ENCODE data around the gene GNG12.

GNG12 gene

DNA sequence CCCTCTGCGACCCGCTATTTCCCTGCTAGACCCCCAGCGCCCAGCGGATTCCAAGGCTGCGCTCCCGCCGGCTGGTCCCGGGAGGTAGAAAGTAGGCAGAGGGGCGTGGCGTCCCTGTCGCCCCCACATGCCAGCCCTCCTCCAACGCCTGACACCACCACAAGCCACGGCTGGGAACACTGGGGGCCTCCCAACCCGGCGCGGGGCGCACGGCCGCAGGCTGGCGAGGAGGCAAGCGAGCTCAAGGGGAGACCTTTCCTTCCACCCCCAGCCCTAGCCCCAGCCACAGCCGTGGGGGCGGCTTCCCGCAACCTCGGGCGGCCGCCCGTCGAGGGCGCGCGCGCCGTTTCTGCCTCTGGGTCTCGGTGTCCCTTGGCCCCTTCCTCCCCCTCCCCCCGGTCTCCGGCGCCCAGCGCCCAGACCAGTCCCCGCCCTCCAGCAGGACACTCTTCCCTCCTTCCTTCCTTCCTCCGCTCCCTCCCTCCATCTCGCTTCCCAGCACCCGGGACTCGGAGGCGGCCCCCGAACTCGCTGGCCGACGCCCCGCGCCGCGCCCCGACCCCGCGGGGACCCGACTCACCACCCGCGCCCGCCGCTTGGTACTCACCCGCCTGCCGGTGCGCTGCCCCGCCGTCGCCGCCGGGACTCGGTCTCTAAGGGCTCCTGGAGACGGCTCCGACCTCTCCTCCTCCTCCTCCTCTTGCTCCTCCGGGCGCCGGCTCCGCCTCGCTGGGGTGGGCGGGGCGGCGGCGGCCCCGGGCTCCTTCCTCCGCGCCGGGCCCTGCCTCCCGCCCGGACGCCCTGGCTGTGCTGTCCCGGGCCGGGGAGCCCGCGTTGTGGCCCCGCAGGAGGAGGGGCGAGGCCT is at the start of gene GNG12:
Gene GNG12 (minus strand): TSS at position 731 of the 865 bp plus-strand sequence. CDS start 125,781 bp downstream, outside the sequence.
- DNase-seq: peak; percentile 72

DNA sequence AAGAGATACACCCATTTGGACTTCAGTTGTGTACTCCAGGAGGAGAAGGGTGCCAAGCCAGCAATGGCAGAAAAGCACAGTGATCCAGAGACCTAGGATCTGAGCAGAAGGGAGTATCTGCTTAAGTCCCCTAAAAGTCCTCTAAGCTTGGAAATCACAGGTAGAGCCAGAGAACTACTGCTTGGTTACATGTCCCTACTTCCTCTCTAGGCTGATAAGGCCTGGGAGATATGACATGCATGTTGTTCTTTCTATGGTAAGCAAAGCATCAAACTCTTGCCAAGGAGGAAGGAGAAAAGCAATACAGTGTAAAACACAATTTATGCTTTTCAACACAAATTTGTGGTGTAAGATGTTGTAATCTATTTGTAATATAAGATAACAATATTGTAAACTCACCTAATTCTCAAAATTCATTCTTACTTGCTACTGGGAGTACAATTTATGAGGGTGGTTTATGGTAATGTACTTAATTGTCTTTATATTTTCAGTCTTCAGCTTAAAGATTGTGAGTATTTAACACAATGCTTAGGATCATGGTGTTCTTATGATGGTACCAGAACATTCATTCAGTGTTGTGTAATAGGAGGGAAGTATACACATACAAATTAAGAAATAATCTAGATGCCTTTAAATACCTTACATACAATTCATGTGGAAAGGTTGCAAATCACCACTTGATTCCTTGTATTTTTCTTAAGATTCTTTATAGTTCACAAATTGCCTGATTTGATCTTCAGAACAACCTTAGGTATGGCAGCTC is 49.1 kb upstream of the GNG12 start:
- DNase-seq: no peak

DNA sequence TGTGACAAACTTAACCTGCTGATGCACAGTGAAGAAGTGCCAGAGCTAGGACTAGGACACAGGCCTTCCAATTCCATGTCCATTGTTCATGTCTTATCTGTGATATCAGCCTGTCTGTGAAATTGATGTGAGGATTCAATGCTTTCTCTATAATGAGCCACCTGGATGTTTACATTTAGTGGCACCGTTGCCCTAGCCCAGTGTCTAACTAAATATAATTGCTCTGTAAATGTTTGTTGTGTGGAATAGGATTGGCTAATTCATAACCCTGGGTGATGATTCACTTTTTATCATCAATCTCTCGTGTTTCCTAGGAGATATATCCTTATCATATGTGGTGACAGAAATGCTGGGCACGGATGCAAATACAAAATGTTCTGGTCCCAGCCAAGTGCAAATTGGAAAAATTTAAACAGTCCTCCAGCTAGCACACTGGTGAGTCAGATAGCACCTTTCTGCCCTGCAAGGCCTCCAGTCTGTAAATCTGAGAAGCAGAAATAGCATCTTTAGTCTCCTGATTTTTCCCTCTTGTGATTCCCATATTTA is 46.9 kb upstream of the GNG12 start:
- peak; percentile 66 for DNase-seq

DNA sequence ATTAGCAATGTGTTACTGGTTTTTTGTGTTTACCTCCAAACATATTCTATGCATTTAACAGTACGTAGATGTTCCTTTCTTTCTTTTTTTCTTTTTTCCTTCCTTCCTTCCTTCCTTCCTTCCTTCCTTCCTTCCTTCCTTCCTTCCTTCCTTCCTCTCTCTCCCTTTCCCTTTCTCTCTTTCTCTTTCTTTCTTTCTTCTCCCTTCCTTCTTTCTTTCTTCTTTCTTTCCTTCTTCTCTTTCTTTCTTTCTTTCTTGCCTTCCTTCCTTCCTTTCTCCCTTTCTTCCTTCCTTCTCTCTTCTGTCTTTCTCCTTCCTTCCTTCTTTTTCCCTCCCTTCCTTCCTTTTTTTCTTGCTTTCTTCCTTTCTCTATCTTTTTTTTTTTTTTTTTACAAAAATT is 46.2 kb upstream of the GNG12 start:
- no peak for DNase-seq

DNA sequence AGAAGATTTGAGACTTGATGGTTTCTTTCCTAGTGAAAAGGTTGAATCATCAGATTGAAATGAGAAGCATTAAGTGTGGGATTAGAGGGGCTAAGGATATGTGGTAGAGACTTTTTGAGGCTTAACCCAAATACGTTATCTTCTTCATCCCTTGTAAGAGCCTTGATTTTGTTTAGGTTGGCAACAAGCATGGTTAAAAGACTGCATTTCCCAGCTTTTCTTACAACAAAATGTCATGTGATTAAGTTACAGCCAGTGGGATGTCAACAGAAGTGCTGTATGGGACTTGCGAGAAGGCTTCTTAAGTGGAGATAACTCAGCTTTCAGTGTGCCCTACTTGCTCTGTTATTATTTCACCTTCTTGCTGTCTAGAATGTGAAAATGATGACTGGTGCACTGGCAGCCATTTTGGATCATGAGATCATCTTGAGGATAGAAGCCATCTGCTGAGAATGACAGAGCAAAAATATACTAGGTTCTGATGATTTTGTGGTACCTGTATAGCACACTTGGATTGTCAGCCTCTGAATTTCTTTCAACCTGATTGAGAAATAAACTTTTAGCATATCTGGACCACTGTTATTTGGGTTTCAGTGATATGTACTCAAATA is 41.3 kb upstream of the GNG12 start:
- no peak for DNase-seq

DNA sequence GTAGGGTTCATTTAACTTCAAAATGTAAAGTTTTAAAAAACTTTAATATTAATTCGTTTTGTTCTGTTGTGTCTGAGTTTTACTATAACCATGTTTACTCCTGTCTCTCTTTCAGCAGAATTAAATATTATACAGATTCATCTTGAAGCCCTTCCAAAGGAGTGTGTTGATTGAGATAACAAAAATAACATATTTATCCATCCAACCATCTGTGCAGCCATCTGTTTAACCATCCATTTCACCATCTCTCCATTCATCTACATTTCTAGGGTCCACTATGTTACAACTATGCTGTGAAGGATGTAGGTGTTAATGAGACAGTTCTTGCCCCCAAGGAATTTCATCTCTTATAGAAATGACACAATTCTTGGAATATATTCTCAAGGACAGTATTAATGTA is 36.0 kb upstream of the GNG12 start:
- DNase-seq: no peak

DNA sequence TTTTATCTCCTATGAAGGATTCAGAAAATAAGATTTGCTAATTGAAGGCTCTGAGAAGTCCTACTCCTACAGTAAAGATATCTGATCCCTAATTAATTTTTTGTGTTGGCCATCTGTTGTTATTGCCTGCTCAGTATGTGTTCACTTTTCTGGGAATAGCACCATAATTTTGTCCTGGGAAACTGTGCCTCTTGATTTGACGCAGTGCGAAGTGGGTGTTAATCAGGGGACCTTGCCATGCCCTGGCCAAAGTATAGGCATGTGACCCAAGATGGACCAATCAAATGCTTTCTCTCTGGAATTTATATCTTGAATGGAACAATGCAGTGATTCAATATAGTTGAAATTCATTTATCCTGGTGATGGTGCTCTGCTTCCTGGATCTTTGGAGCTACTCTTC is 30.4 kb upstream of the GNG12 start:
- DNase-seq: no peak

DNA sequence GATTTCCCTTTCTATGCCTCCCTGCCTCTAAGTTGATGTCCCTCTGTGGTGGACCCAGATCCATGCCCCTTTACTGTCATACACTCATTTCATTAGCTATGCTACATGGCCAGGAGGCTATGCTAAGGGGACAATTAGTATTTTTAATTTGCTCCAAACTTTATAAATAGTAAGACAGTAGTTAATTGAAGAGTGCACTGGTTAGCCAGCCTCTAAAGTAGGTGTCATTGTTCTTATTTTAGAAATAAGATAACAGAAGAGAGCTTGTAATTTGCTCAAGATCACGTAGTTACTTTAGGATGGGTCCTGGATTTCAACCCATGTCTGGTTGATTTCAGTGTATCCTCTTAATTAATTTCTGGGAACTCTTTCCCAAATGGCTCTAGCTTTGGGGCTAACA is 29.4 kb upstream of the GNG12 start:
- no peak for DNase-seq

DNA sequence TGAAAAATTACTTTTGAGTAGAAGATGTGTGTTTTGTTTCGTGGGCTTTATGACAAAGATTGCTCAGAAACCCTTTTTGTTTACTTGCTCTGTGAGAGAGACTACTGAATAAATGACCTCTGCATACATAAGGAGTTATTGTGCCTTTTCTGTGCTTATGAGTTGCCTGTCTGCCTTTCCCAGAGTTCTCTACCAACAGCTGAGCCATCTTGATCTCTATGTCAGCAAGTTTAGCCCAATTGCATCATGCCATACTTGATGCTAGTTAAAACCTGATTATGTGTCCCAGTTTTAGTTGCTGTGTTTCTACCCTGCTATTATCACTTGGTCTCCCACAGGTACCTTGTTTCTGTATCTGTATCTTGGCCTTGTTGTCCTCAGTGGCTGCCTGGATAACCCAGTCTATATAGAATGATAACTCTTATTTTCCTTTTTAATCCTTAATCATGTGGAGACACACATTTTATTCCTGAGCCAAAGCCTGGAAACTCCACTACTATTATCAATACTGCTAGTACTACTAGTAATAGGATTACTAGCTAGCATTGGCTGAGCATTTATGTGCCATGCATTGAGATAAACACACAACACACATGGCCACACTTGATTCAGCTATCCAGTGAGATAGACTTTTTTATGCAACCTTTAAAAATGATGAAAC is 28.7 kb upstream of the GNG12 start:
- no peak for DNase-seq

DNA sequence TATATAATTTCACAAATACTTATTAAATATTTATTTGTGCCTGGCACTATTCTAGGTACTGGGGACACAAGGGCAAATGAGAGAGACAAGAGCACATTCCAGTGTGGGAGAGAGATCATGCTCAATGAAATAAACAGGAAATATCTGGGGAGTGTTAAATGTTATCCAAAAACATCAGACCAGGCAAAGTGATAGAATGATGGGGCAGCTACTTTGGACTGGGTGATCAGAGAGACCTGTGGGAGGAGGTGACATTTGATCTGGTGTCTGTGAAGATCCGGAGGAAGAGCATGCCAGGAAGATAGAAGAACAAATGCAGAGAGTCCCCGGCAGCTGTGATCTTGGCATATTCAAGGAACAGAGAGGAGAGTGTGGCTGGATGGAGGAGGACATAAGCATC is 27.5 kb upstream of the GNG12 start:
- no peak for DNase-seq

DNA sequence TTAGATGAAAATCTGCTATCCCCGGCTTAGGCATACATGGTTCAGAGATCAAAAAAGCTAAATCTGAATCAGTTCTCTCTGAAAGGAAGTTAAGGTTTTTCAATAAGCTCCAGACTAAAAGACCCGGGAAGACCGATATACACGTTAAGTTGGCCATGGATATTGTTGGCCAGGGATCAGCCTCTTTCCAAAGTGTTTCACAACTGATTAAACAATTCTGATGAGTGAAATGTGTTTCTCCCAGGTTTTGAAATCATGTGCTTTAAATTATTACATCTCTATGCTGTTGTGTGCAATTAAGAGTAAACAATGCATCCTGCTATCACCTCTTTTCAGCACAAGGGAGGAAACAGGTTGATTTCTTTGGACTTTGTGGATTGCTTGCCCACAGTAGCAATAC is 23.7 kb upstream of the GNG12 start:
- no peak for DNase-seq

DNA sequence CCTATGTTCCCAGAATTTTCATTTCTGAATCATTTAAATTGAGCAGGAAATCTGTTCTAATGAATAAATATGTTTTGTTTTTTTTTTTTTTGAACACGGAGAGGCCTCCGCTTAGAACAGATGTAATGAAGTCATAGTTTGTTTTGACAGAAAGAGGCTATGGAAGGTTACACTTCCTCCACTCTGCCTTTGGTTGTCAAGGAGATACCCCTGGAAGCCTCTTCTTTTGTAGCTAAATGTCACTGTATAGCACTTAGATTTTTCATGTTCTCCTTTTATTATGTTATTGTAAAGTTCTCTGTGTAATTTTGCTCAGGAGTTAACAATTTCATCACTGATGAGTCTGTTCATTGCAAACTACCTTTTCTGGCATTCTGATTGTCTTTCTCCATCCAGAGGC is 22.7 kb upstream of the GNG12 start:
- DNase-seq: no peak

DNA sequence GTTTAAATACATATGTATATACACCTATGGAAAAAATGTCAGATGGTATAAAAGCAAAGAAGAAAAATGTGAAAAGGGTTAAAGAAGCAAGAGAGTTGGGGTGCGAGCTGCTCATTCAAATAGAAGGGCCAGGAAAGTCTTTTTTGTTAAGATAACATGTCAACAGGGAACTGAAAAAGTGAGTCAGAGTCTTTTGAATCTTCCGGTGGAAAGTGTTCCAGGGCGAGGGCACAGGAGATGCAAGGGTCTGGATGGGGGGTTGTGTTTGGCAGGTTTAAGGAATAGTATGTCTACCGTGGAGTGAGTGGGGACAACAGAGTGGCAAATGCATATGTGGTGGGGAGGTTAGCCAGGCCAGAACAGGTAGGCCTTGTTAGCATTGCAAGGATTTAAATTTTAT is 22.2 kb upstream of the GNG12 start:
- DNase-seq: no peak

DNA sequence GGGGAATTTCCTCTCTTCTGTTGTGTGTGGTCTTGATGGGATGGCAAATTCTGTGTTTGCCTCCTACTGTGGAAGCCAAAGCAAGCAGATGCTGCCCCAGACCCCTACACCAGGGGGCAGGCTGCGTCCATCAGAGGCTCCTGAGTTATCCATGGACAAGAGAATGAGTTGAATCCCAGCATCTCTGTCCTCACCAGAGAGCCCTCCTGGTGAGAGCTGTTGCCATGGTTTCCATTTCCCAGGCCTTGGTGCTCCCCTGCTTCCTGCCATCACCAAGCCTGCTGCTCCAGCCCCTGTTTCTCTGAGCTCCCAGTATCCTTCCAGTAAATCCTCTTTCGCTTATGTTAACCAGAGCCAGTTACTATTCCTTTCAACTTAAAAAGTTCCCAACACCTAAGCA is 20.4 kb upstream of the GNG12 start:
- peak; percentile 43 for DNase-seq

DNA sequence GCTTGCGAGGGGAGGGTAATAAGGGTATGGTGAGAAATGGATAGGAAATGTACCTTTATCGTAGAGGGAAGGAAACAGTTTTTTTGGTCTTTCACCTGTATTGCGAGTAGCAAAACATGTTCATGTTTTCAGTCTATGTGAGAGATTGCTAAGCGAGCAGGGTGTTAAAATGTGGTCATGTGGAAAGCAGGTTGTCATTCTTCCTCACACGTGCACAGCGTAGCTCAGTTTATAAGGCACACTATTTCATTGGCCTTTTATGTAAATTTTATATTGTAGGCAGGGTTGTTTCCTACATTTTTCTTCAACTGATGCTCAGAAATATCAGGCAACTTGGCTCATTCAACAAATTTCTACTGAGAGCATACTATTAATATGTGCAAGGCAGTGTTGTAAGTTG is 18.5 kb upstream of the GNG12 start:
- no peak for DNase-seq

DNA sequence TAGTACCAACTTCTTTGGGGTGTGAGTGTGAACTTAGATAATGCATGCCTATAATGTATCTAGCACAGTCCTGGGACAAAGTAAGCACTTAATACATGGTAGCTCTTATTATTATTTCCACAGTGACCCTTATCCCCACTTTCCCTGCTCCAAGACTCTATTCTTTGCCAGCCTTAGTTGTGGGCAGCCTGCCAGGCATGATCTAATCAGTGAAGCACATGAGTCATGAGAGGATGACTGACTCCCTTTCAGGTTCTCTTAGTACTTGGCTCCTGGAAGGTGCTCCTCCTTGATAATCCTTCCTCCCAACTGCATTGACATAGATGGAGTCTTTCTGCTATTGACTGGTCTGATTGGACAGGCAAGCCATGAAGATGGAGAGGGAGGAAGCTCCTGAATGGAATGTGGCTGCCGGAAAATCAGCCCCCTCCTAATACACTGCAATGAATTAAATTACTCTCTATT is 17.4 kb upstream of the GNG12 start:
- DNase-seq: peak; percentile 42

DNA sequence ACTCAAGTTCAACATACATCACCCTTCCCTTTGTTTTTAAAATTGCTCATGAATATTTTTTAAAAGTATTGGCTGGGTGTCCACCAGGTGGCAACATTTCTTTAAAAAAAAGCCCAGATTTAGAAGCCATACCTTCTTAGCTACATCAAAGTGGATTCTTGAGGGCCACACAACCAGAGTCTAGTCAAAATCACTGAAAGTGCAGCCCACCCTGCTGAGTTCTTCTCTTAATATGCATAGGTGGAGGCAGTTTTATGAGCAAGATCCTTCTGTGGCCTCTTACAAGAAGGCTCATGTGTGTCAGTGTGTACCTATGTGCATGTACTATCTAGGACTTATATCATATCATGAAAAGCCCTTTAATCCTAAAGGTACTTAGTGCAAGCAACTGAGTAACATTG is 16.9 kb upstream of the GNG12 start:
- DNase-seq: peak; percentile 62

DNA sequence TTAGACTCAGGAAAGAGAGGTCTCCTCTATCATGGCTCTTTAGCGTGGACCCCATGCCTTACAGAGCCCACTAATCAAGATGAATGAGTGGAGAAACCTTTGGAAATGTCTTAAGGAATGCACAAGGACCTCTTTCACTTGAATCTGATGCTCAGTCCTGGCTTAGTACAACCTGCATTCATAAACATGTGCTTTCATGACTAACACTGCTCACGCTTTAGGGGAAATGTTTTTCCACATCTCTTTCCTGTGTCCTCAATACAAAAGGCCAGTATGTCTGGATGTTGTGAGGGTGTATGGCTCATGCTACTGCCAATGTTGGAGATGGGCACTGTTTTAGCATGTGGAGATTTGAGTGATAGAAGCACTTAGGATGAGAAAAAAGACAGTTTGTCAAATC is 14.2 kb upstream of the GNG12 start:
- DNase-seq: no peak

DNA sequence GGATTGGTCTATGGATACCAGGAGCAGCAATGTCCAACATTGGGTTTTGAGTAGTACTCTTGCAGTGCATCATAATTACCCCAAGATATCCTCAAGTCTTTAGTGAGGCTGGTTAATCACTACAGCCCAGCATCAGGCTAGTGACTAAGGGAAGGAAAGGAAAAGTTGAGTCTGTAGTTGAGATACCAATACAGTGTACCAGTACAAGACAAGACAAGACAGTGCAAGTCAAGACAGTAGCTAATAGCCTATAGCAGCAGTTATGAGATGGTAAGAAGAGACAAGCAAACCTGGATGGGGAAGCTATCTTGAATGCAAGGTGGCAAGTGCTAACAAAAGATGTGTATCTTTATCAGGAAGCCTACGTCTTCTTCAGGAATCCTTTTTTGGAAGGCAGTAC is 13.3 kb upstream of the GNG12 start:
- no peak for DNase-seq

DNA sequence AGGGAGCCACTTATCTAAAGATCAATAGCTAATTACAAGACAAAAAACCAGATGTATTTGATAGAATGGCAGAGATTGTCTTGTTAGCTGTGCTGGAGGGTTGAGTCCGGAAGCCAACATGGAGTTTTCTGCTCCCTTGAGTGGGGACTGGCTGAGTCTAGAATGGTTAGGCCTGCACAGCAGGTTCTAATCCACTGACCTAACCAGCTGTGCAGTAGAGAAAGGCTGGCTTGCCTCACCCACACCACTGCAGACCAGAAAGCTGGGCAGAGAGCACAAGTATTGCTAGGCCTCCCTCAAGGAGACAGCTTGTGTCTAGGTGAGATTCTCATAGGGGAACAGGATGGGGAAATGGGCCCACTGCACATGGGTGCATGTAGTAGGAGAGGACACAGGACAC is 11.7 kb upstream of the GNG12 start:
- DNase-seq: no peak

DNA sequence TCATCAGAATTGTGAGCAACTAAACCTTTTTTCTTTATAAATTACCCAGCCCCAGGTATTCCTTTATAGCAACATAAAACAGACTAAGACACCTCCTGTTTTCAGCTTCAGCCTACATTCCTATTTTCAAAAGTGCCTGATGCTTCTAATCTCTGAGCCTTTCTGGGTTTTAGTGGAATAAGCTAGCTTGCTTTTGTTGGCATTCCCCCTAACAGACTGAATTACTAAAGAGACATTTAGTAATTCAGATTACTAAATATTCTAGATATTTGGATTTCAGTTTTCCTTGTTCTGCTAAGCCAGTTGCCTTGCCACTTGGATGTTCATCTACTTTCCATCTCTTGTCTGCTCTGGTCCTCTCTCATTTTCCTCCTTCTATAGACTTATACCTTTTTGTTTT is 10.5 kb upstream of the GNG12 start:
- no peak for DNase-seq

DNA sequence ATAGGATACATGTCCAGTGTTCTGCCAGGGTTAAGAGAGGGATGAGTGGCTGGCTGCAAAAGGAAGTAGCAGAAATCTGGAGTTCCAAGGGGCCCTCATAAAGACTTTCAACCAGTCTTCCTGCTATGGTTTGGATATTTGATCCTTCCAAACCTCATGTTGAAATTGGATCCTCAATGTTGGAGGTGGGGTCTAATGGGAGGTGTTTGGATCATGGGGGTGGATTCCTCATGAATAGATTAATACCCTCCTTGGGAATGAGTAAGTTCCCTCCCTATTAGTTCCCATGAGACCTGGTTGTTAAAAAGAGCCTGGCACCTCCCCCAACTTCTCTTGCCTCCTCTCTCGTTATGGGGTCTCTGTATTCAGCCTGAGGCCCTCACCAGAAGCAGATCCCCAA is 10.1 kb upstream of the GNG12 start:
- no peak for DNase-seq

DNA sequence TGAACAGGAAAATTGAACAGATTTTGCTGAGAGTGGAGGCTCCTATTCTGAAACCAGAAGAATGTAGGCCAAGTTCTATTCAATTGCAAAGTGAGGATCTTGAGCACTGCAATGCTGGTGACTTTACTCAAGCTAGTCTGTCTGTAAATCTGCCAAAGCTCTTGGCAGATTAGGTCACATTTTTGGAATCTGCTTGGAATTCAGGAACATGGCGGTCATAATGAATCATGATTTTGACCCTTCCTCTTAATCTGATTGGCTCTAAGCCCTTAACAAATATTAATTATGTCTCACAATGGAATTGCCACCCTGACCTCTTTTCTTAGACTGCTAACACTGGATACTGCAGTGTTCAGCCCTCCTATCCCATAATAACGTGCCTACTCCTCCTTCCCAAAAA is 7.2 kb upstream of the GNG12 start:
- no peak for DNase-seq

Data from NCI-H510A treated with DMSO at 0.1 percent for 48 hours (cell line).